Rectal smooth muscle tissue (tissue), 1 donor: ENCODE results near the gene ZNF442.
"Not testable (repeated sequence)": the region's sequence is repeated elsewhere in the genome, so short reads cannot be mapped to it uniquely, and the experiment has no call there.

Experiments used
- H3K27ac ChIP-seq: one replicate; pipeline ENCODE4 v1.7.0; 2013; ENCODE audit warnings: low read depth, low read length, inconsistent platforms
- H3K27me3 ChIP-seq: one replicate; pipeline ENCODE4 v1.7.0; 2013; ENCODE audit warnings: low read length; ENCODE audit not compliant: control insufficient read depth, insufficient read depth
- H3K36me3 ChIP-seq: one replicate; pipeline ENCODE4 v1.7.0; 2013; ENCODE audit warnings: low read length; ENCODE audit not compliant: control insufficient read depth, insufficient read depth
- H3K4me1 ChIP-seq: one replicate; pipeline ENCODE4 v1.7.0; 2013; ENCODE audit warnings: low read length; ENCODE audit not compliant: control insufficient read depth, insufficient read depth
- H3K4me3 ChIP-seq: one replicate; pipeline ENCODE4 v1.7.0; 2013; ENCODE audit warnings: low read length
- H3K9ac ChIP-seq: one replicate; pipeline ENCODE4 v1.7.0; 2013; ENCODE audit warnings: low read length

The ZNF442 gene

GRCh38 chr19:12353375-12353774 lies 12.1 kb downstream of the ZNF442 start:
- Histone ChIP-seq H3K27ac (no peak overlapping the region), H3K27me3 (no peaks in the 10 kb centered on the region), H3K4me3 (no peak overlapping the region), H3K9ac (no peak overlapping the region), H3K4me1 (no peaks in the 10 kb centered on the region), H3K36me3 (peaks cover 9% of the 10 kb centered on the region)

DNA sequence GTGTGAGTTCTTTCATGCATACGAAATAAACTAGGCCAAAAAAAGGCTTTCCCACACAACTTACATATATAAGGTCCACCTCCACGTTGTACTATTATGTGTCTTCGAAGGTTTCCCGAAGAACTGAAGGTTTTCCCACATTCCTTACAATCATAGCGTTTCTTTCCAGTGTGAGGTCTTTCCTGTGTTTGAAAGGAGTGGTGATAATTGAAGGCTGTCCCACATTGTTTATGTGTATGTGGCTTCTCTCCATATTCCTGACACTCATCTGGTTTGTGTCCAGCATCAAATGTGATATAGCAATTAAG lies 14.6 kb downstream of the ZNF442 start:
- H3K27ac ChIP-seq = no peak overlapping the region
- peaks cover 9% of the 10 kb centered on the region for H3K36me3 ChIP-seq
- H3K4me1 ChIP-seq = no peaks in the 10 kb centered on the region
- H3K9ac ChIP-seq = no peak overlapping the region
- H3K4me3 ChIP-seq = no peak overlapping the region
- no peaks in the 10 kb centered on the region for H3K27me3 ChIP-seq

GRCh38 chr19:12350185-12350889 lies 15.1 kb downstream of the ZNF442 start:
- H3K4me1 ChIP-seq = no peaks in the 10 kb centered on the region
- no peak overlapping the region for H3K4me3 ChIP-seq
- no peak overlapping the region for H3K27ac ChIP-seq
- no peaks in the 10 kb centered on the region for H3K27me3 ChIP-seq
- H3K9ac ChIP-seq = no peak overlapping the region
- H3K36me3 ChIP-seq = peaks cover 9% of the 10 kb centered on the region

DNA sequence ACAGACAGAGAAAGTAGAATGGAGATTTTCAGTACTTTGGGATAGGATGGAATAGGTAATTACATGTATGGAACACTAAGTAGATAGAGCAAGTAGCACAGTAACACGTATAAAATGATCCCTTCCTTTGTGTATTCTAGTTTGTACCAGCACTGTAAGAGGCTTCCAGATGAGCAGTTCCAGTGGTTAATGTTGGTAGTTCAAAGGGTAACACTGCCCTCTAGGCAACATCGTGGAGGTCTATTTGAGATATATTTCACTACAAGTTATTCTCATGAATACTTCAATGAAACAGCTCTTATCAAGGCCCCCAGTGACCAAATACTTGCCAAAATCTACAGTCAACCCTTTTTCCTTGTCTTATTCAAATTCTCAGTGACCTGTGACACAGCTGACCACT lies 18.6 kb downstream of the ZNF442 start:
- no peak overlapping the region for H3K4me3 ChIP-seq
- H3K4me1 ChIP-seq = no peaks in the 10 kb centered on the region
- peaks cover 9% of the 10 kb centered on the region for H3K36me3 ChIP-seq
- H3K9ac ChIP-seq = no peak overlapping the region
- no peaks in the 10 kb centered on the region for H3K27me3 ChIP-seq
- no peak overlapping the region for H3K27ac ChIP-seq

GRCh38 chr19:12345197-12345596 lies 20.3 kb downstream of the ZNF442 start:
- Histone ChIP-seq H3K4me1 (no peaks in the 10 kb centered on the region), H3K27ac (no peak overlapping the region), H3K36me3 (peaks cover under 1% of the 10 kb centered on the region), H3K4me3 (no peak overlapping the region), H3K9ac (no peak overlapping the region), H3K27me3 (no peaks in the 10 kb centered on the region)

DNA sequence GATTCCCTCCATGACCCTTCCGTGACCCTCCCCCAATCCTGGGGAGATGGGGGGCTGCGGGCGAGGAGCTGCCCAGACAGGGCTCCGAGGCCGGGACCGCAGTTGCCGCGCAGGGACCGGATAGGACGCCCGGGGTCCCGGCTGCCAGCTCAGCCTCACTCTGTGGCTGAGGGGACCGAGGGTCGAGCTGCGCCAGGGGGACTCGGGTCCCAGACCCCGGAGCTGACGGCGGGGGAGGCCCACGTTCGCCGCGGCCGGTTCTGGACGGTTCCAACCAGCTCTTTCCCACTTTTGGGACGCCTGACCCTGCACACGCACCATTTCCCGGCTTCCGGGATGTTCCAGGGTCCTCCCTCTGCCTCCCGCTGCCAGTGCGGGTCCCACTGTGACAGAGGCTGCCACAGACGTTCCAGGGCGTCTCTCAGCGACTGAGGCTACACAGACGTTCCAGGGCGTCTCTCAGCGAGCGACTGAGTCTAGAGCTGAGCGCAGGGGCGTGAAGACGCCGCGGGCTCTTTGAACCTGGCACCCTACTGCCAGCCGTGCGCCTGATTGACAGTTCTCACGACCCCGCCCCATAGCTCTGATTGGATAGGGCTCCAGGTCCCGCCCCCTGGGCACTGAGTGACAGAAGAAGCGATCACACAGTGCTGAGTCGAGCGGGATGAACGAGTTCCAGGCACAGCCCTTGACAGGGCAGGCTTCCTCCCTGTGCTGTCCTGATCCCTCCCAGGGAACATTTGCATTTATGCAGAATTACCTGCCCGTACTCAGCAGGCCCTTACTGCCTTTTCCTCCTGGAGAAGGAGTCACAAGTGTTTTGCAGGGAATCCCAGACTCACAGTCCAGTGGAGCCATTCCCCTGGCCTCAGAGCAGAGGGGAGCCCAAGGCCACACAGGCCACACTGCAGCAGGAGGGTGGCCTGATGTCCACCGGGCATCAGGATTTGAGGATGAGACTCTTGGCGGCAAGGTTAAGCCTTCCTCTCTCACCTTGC lies 32.0 kb downstream of the ZNF442 start, which contains the start of gene ZNF563:
Gene ZNF563, minus strand, starts transcription at position 472 of the 998 bp plus-strand sequence. Its CDS starts 151 bp downstream, at position 321.
- H3K4me3 ChIP-seq = peak within 1 kb of the TSS; percentile 95
- H3K27ac ChIP-seq = peak within 1 kb of the TSS; percentile 91
- peaks cover 6% of the 10 kb centered on the region for H3K4me1 ChIP-seq
- no peaks in the 10 kb centered on the region for H3K27me3 ChIP-seq
- H3K9ac ChIP-seq = peak within 1 kb of the TSS; percentile 84
- no peaks in the 10 kb centered on the region for H3K36me3 ChIP-seq

DNA sequence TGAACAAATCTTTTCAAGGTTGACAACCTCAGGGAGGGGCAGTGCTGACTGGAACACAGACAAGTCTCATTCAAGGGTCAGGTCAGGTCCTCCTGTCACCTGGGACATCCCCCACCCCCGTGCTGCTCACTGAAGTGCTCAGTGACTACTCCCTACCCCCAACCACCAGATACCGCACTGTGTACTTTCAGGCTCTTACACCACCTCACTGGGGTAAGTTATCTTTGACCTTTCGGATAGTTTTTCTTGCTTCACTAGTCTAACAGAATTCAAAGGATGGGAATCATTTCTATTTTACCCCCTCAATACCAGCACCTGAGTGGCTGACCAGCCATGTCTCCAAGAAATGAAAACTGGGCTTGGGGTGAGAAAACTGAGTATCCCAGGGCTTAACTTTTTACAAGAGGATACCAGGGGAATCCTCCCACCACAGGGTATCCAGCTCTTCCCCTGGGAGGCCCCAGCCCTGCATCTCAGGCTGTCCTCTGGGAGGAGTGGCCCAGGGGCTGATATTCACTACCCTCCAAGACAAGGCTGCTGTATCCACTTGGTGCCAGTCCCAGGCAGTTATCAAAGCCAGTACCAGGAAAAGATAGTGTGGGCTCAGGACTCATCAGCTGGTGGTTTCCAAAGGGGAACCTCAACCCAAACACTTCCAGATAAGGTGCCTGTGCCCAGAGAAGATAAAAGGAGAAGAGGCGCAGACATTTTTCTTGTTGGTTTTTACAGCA lies 34.1 kb downstream of the ZNF442 start:
- no peak overlapping the region for H3K9ac ChIP-seq
- H3K4me1 ChIP-seq = peaks cover 6% of the 10 kb centered on the region
- no peak overlapping the region for H3K4me3 ChIP-seq
- H3K27me3 ChIP-seq = no peaks in the 10 kb centered on the region
- H3K36me3 ChIP-seq = no peaks in the 10 kb centered on the region
- H3K27ac ChIP-seq = no peak overlapping the region

- H3K27ac ChIP-seq = no peak overlapping the region
- no peaks in the 10 kb centered on the region for H3K27me3 ChIP-seq
- H3K4me3 ChIP-seq = no peak overlapping the region
- peaks cover 6% of the 10 kb centered on the region for H3K4me1 ChIP-seq
- H3K36me3 ChIP-seq = no peaks in the 10 kb centered on the region
- H3K9ac ChIP-seq = no peak overlapping the region
These were observed 35.1 kb downstream of the ZNF442 start for GRCh38 chr19:12330340-12330739.

DNA sequence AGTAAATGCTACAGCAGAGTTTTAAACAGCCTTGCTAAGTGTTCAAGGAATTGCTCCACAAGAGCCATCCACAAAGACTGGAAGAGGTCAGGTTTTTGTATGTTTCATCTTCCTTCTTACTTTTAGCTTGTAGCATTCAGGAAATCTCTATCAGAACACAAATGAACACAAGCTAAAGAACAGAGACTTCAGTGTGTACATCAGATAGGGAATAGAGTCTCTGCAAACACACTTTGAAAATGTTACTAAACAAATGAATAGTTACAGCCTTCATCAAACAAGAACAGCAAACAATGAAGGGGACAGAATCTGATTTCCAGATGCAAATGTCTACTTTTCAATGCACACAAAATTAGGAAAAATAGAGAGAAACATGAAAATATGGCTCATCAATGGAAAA lies 39.8 kb downstream of the ZNF442 start:
- H3K36me3 ChIP-seq = peaks cover 2% of the 10 kb centered on the region
- no peak overlapping the region for H3K4me3 ChIP-seq
- H3K9ac ChIP-seq = no peak overlapping the region
- no peak overlapping the region for H3K27ac ChIP-seq
- no peaks in the 10 kb centered on the region for H3K27me3 ChIP-seq
- no peaks in the 10 kb centered on the region for H3K4me1 ChIP-seq

DNA sequence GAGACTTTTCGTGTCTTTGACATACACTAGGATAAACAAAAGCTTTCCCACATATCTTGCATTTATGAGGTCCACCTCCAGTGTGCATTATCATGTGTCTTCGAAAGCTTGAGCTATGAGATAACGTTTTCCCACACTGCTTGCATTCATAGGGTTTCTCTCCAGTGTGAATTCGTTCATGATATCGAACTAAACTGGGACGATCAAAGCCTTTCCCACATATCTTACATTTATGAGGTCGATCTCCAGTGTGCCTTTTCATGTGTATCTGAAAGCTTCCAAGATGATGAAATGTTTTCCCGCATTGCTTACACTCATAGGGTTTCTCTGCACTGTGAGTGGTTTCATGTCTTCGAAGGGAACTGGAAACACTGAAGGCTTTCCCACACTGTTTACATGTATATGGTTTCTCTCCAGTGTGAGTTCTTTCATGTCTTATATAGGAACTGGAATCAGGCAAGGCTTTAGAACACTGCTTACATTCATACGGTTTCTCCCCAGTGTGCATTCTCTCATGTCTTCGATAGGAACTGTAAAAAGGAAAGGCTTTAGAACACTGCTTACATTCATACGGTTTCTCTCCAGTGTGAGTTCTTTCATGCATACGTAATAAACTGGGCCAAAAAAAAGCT lies 46.6 kb downstream of the ZNF442 start:
- H3K27me3 ChIP-seq = no peaks in the 10 kb centered on the region

DNA sequence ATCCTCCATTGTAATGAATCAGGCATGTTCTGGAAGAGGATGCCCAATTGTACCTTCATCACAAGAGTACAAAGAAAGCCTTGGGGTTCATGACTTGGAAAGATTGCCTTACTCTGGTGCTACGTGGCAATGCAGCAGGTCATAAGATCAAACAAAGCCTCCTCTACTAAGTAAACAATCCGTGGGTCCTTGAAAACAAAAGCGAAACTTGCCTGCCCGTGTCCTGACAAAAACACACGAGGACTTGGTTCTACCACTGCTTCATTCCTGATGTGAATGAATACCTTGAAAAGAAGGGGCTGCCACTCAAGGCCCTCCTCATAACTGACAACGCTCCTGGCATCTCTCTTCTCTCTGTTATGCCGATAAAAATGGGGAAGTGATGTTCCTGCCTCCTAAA lies 50.9 kb downstream of the ZNF442 start:
- Histone ChIP-seq H3K27ac (no peak overlapping the region), H3K4me1 (no peaks in the 10 kb centered on the region), H3K27me3 (no peaks in the 10 kb centered on the region), H3K4me3 (no peak overlapping the region), H3K36me3 (peaks cover 11% of the 10 kb centered on the region), H3K9ac (no peak overlapping the region)

More for the DNA sequence above, 46.6 kb downstream of the ZNF442 start:
- Histone ChIP-seq H3K36me3 (peaks cover 15% of the 10 kb centered on the region), H3K9ac (no peak overlapping the region), H3K4me3 (no peak overlapping the region), H3K27ac (no peak overlapping the region), H3K4me1 (no peaks in the 10 kb centered on the region)

DNA sequence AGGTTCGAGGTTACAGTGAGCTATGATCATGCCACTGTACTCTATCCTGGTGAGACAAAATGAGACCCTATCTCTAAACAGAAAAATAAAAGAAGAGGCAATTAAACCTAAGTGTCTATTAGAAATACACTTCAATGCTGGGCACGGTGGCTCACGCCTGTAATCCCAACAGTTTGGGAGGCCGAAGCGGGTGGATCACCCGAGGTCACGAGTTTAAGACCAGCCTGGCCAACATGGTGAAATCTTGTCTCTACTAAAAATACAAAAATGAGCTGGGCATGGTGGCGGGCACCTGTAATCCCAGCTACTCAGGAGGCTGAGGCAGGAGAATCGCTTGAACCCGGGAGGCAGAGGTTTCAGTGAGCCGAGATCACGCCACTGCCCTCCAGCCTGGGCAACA lies 56.6 kb downstream of the ZNF442 start:
- H3K36me3 ChIP-seq, H3K9ac ChIP-seq, H3K4me3 ChIP-seq, H3K4me1 ChIP-seq, H3K27ac ChIP-seq, H3K27me3 ChIP-seq: not testable (repeated sequence)
